HepG2 (cell line): ENCODE measurements around the gene SLC44A4. TPM values are rescaled to one million over a fixed set of nuclear protein-coding genes. Genes with fewer than 3 reads are reported as not detected.
A peak's percentile ranks its signal among the peaks of the same experiment; 100 is the strongest.

ENCODE experiments used
- ARID4A ChIP-seq: sonication (generic); formaldehyde crosslinking; IDR thresholded peaks from 2 replicates; pipeline ENCODE4 v1.5.0; 2020; ENCODE audit warnings: mild to moderate bottlenecking, missing genetic modification reagents, borderline replicate concordance
- HNF1B ChIP-seq: sonication (generic); formaldehyde crosslinking; IDR thresholded peaks from 2 replicates; pipeline ENCODE4 v1.5.1; 2020; ENCODE audit warnings: mild to moderate bottlenecking, moderate library complexity, missing genetic modification reagents
- MTA1 ChIP-seq: sonication (generic); formaldehyde crosslinking; IDR thresholded peaks from 2 replicates; pipeline ENCODE4 v1.4.0; 2020; ENCODE audit warnings: missing genetic modification reagents, mild to moderate bottlenecking, borderline replicate concordance
- POLR2A ChIP-seq, 2 experiments: IDR thresholded peaks; 2 replicates each; pipeline ENCODE4 v1.6.1; 2011; ENCODE audit warnings: low read depth in 2 of 2, low read length in 2 of 2, mild to moderate bottlenecking in 1 of 2, moderate library complexity in 1 of 2; ENCODE audit not compliant: insufficient read depth in 1 of 2
- TCF7L2 ChIP-seq: IDR thresholded peaks from 2 replicates; pipeline ENCODE4 v1.6.1; 2011; ENCODE audit warnings: mild to moderate bottlenecking, low read depth, low read length, moderate library complexity
- ZBTB39 ChIP-seq: sonication (generic); formaldehyde crosslinking; IDR thresholded peaks from 2 replicates; pipeline ENCODE4 v1.5.0; 2020; ENCODE audit warnings: missing genetic modification reagents
- ZNF407 ChIP-seq: sonication (generic); formaldehyde crosslinking; IDR thresholded peaks from one replicate; pipeline ENCODE4 v1.5.1; 2020; ENCODE audit warnings: mild to moderate bottlenecking, missing genetic modification reagents; ENCODE audit errors: not compliant biosample characterization
- ZNF446 ChIP-seq: sonication (generic); formaldehyde crosslinking; IDR thresholded peaks from 2 replicates; pipeline ENCODE4 v1.5.0; 2020; ENCODE audit warnings: mild to moderate bottlenecking, missing genetic modification reagents
- ZNF639 ChIP-seq: conservative IDR thresholded peaks from 2 replicates; pipeline ENCODE4 v1.6.1; 2018; ENCODE audit warnings: missing genetic modification reagents
- polyA plus RNA-seq, 8 experiments: library from polyadenylated mRNA; depleted of rRNA in 3 of 8; stranded (reverse) in 7 of 8; unstranded in 1 of 8; fragments of >200 nt; fragmentation: Illumina TruSeq in 4 of 8; extraction: Trizol in 4 of 8; gene quantifications; 2 replicates each; pipeline versions ENCODE4 v1.2.1 to v1.2.3, GENCODE V29; 2011 to 2016; ENCODE audit warnings: low read depth in 4 of 8, missing spikeins in 1 of 8, mixed read lengths in 1 of 8; ENCODE audit not compliant: insufficient read depth in 1 of 8
- total RNA-seq, 5 experiments: library from RNA; depleted of rRNA; stranded (reverse); fragments of >200 nt; fragmentation: Illumina TruSeq; extraction: Trizol; gene quantifications; 2 replicates each; pipeline ENCODE4 v1.2.3, GENCODE V29; 2016; ENCODE audit warnings: low read depth in 1 of 5

SLC44A4 gene
- total and polyA plus RNA-seq, 2 of the 13 experiments (the other 11 are each of a cell fraction or from before 2014, with no cell fraction given) = 3.5 to 5.9 TPM

- peak; percentile 77 for TF ChIP-seq HNF1B (CRISPR knock-in tag)
- no peak for TF ChIP-seq MTA1
- no peak for TF ChIP-seq ZBTB39 (CRISPR knock-in tag)
- TF ChIP-seq TCF7L2 = no peak
- 0 out of 2 replicates have a peak, but pooled peaks have one; percentile 51 for TF ChIP-seq ZNF639
- peak; percentile 75; the same call in 1 of the 2 replicates for TF ChIP-seq ARID4A (CRISPR knock-in tag)
- TF ChIP-seq ZNF407 (CRISPR knock-in tag) = peak; percentile 83
- TF ChIP-seq ZNF446 (CRISPR knock-in tag) = no peak
- TF ChIP-seq POLR2A (IDR thresholded peaks at IDR 0.05; ENCODE audit: insufficient read depth in 1 of 2, low read depth in 2 of 2, low read length in 2 of 2) = peak; percentile 100
Measured at GRCh38 chr6:31827286-31828079, 51.3 kb downstream of the SLC44A4 start, which contains the start of gene HSPA1B (continued).
